Lower leg skin (tissue), 3 donors: ENCODE measurements around the gene CRHR2.

Experiments used
- CTCF ChIP-seq, 3 donors: fragments of 450-650 bp; IDR thresholded peaks; one replicate each; pipeline ENCODE4 v1.5.1; 2016; ENCODE audit warnings: antibody characterized with exemption in 3 of 3, mild to moderate bottlenecking in 3 of 3, moderate library complexity in 2 of 3
- POLR2A ChIP-seq, 2 donors: fragments of 450-650 bp; IDR thresholded peaks; one replicate each; pipeline ENCODE4 v1.6.1; 2016 to 2017; ENCODE audit warnings: antibody characterized with exemption in 2 of 2, mild to moderate bottlenecking in 1 of 2, moderate library complexity in 1 of 2

- TF ChIP-seq CTCF (IDR thresholded peaks at IDR 0.05): no peak
- TF ChIP-seq POLR2A (IDR thresholded peaks at IDR 0.05): no peak
Measured at GRCh38 chr7:30605832-30606231, 76.4 kb downstream of the CRHR2 start.
